ENCODE measurements around the gene TIMM44. TPM values are rescaled to one million over a fixed set of nuclear protein-coding genes. Genes with fewer than 3 reads are reported as not detected.
"Not testable (repeated sequence)": the region's sequence is repeated elsewhere in the genome, so short reads cannot be mapped to it uniquely, and the experiment has no call there.

TIMM44 gene
- total RNA-seq, 2 experiments from 2014 or later: 86.0 to 116 TPM

DNA sequence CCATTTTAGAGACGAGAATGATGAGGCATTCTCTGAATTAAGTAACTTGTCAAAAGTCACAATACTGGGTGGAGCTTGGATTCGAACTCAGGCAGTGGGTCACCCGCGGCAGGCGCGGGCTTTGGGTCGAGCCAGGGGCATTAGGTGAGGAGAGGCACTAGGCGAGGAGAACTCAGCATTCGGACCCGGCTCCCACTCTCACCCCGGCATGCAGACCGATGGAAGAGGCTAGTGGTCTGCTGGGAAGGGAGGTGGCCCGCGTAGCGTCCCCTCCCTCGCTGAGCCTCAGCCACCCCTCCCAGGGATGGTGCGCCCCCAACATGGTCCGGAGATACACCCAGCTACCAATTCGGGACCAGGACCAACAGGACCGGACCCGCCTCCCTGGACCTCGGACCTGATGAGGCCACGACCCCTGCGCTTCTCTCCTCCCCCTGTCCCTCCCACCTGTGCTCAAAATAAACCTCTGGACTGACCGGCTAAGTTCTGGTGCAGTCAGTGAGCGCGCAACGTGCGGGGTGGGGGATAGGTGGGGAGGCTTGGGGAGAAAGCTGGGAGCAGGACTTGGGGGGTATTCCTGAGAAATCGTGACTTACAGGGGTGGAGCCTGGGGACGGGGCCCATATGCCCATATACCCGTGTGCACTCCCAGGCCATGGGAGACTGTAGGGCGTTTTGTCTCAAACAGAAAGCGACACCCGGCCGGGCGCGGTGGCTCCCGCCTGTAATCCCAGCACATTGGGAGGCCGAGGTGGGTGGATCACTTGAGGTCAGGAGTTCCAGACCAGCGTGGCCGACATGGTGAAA lies 24.6 kb downstream of the TIMM44 start:
- no TSS peak for BruUV-seq (replicated peaks)
- ChIA-PET POLR2A (no interaction called here), CTCF (ENCODE audit: unreplicated experiment) (interaction anchor here (0.5 to 1.0 kb wide), 2 partner anchors 50 to 676 kb away, joined by 3 to 5 read pairs; no protein-coding TSS in a partner anchor)
- Histone ChIP-seq H3K4me1 (ENCODE audit: insufficient read depth, low read length, poor library complexity, severe bottlenecking) (peaks cover 16% of the 10 kb centered on the region), H3K9me3 (ENCODE audit: low read length) (no peaks in the 10 kb centered on the region), H3K9me2 (ENCODE audit: insufficient read depth, low read length) (no peaks in the 10 kb centered on the region), H3K36me3 (ENCODE audit: insufficient read depth, low read length) (peaks cover 3% of the 10 kb centered on the region; the same call in 1 of the 2 replicates), H3K4me2 (ENCODE audit: low read length) (no peak overlapping the region), H2AFZ (ENCODE audit: low read length) (no peak overlapping the region), H3K79me2 (ENCODE audit: insufficient read depth, low read depth, low read length) (no peaks in the 10 kb centered on the region), H3K27ac (ENCODE audit: low read depth, low read length, poor library complexity, severe bottlenecking) (no peak overlapping the region), H4K20me1 (ENCODE audit: insufficient read depth, low read length) (peaks cover 6% of the 10 kb centered on the region; the same call in 1 of the 2 replicates), H3K4me3 (ENCODE audit: low read depth, low read length, poor library complexity, severe bottlenecking) (no peak overlapping the region)
- DNase-seq (ENCODE audit: low spot score): no peak
- intact Hi-C loops (cut with micrococcal nuclease; ENCODE audit: unreplicated experiment): no loop called here
- TF ChIP-seq EZH2phosphoT487 (IDR thresholded peaks at IDR 0.05; ENCODE audit: borderline replicate concordance, low read depth, low read length): no peak
- TF ChIP-seq, protein P1, sequence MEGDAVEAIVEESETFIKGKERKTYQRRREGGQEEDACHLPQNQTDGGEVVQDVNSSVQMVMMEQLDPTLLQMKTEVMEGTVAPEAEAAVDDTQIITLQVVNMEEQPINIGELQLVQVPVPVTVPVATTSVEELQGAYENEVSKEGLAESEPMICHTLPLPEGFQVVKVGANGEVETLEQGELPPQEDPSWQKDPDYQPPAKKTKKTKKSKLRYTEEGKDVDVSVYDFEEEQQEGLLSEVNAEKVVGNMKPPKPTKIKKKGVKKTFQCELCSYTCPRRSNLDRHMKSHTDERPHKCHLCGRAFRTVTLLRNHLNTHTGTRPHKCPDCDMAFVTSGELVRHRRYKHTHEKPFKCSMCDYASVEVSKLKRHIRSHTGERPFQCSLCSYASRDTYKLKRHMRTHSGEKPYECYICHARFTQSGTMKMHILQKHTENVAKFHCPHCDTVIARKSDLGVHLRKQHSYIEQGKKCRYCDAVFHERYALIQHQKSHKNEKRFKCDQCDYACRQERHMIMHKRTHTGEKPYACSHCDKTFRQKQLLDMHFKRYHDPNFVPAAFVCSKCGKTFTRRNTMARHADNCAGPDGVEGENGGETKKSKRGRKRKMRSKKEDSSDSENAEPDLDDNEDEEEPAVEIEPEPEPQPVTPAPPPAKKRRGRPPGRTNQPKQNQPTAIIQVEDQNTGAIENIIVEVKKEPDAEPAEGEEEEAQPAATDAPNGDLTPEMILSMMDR (conservative IDR thresholded peaks at IDR 0.05; ENCODE audit: low read length): no peak

DNA sequence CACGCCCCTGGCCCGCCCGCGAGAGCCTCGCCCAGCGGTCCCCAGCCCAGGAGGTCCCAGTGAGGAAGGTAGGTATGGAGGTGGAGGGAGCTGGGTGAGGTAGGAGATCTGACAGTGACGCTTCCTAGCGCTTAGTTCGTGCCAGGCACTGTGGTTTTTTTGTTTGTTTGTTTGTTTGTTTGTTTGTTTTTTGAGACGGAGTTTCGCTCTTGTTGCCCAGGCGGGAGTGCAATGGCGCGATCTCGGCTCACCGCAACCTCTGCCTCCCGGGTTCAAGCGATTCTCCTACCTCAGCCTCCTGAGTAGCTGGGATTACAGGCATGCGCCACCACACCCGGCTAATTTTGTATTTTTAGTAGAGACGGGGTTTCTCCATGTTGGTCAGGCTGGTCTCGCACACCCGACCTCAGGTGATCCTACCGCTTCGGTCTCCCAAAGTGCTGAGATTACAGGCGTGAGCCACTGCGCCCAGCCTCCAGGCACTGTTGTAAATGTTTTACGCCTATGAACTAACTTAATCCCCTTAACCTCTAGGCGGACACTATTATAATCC lies 25.3 kb downstream of the TIMM44 start:
- H3K9me3 ChIP-seq (ENCODE audit: low read length); DNase-seq (ENCODE audit: low spot score); H3K79me2 ChIP-seq (ENCODE audit: insufficient read depth, low read depth, low read length); H3K9me2 ChIP-seq (ENCODE audit: insufficient read depth, low read length); H3K4me3 ChIP-seq (ENCODE audit: low read depth, low read length, poor library complexity, severe bottlenecking); BruUV-seq (replicated peaks); CTCF ChIA-PET (ENCODE audit: unreplicated experiment); H3K36me3 ChIP-seq (ENCODE audit: insufficient read depth, low read length); H4K20me1 ChIP-seq (ENCODE audit: insufficient read depth, low read length); intact Hi-C loops (cut with micrococcal nuclease; ENCODE audit: unreplicated experiment); H2AFZ ChIP-seq (ENCODE audit: low read length); POLR2A ChIA-PET; H3K4me2 ChIP-seq (ENCODE audit: low read length); H3K27ac ChIP-seq (ENCODE audit: low read depth, low read length, poor library complexity, severe bottlenecking): not testable (repeated sequence)
- peaks cover 16% of the 10 kb centered on the region for H3K4me1 ChIP-seq (ENCODE audit: insufficient read depth, low read length, poor library complexity, severe bottlenecking)

DNA sequence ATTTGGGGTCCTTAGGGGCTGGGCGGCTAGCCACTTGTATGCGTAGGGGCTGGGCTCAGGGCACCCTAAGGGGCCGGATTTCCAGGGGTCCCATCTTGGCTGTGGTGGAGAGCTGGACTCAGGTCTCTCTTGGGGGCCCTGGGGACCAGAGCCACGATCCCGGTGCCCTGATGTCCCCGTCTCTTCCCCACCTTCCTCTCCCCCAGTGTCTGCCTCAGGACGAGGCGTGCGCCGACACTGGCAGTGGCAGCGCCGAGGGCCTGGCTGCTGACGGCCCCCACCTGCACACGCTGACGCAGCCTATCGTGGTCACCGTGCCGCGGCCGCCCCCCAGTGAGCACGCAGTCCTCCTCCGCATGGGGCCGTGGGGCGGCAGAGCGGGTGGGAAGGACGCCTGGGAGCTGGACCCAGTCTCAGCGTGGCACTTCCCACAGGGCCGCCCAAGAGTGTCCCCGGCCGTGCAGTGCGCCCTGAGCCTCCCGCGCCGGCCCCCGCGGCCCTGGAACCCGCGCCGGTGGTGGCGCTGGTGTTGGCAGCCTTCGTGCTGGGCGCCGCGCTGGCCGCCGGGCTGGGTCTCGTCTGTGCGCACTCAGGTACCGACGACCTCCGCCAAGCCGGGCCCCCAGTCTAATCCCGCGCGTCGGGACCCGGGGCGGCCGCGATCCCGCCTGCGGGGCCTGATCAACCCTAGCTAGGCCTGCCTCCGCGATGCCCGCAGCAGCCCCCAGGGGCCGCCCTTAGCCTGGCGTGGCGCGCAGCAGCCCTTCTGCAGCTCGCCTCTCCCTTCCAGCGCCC lies 26.0 kb downstream of the TIMM44 start:
- peaks cover 6% of the 10 kb centered on the region; the same call in 1 of the 2 replicates for H4K20me1 ChIP-seq (ENCODE audit: insufficient read depth, low read length)
- no TSS peak for BruUV-seq (replicated peaks)
- peaks cover 13% of the 10 kb centered on the region; the same call in 1 of the 2 replicates for H3K36me3 ChIP-seq (ENCODE audit: insufficient read depth, low read length)
- H3K9me2 ChIP-seq (ENCODE audit: insufficient read depth, low read length): no peaks in the 10 kb centered on the region
- no peaks in the 10 kb centered on the region for H3K9me3 ChIP-seq (ENCODE audit: low read length)
- no peak overlapping the region for H2AFZ ChIP-seq (ENCODE audit: low read length)
- no peaks in the 10 kb centered on the region for H3K79me2 ChIP-seq (ENCODE audit: insufficient read depth, low read depth, low read length)
- DNase-seq (ENCODE audit: low spot score): peak; percentile 44
- intact Hi-C loops (cut with micrococcal nuclease; ENCODE audit: unreplicated experiment): no loop called here
- H3K27ac ChIP-seq (ENCODE audit: low read depth, low read length, poor library complexity, severe bottlenecking): no peak overlapping the region
- peaks cover 16% of the 10 kb centered on the region for H3K4me1 ChIP-seq (ENCODE audit: insufficient read depth, low read length, poor library complexity, severe bottlenecking)
- POLR2A ChIA-PET: no interaction called here
- TF ChIP-seq, protein P1 (conservative IDR thresholded peaks at IDR 0.05; ENCODE audit: low read length): peak; percentile 59
- TF ChIP-seq EZH2phosphoT487 (IDR thresholded peaks at IDR 0.05; ENCODE audit: borderline replicate concordance, low read depth, low read length): no peak
- H3K4me3 ChIP-seq (ENCODE audit: low read depth, low read length, poor library complexity, severe bottlenecking): no peak overlapping the region
- no peak overlapping the region for H3K4me2 ChIP-seq (ENCODE audit: low read length)
- CTCF ChIA-PET (ENCODE audit: unreplicated experiment): no interaction called here

All from OCI-LY7 (cell line).